B cell (primary cell): ENCODE measurements around the gene BDH2. TPM values are rescaled to one million over a fixed set of nuclear protein-coding genes. Genes with fewer than 3 reads are reported as not detected.

ENCODE experiments used
- ATAC-seq: fragments of 200-7000 bp; cut with Tn5 transposase; one replicate; pipeline ENCODE4 v1.10.0; 2021; ENCODE audit warnings: low read depth, mild to moderate bottlenecking, moderate number of reproducible peaks, moderate library complexity
- CTCF ChIA-PET: fragments of 350-600 bp; sonication (Branson Sonifier 250); formaldehyde crosslinking; loops from one replicate; lab custom pipeline; 2021; ENCODE audit warnings: antibody characterized with exemption, inconsistent platforms; lab: Charles Lee
- POLR2A ChIA-PET: fragments of 350-600 bp; sonication (Branson Sonifier 250); formaldehyde crosslinking; loops from one replicate; lab custom pipeline; 2021; ENCODE audit warnings: antibody characterized with exemption; lab: Charles Lee
- DNase-seq: peaks from one replicate; pipeline ENCODE4 v3.0.0; 2013
- H2AFZ ChIP-seq: 2 replicates; pipeline ENCODE4 v1.6.1; 2012; ENCODE audit warnings: mild to moderate bottlenecking, low read depth, low read length; ENCODE audit not compliant: insufficient read depth, poor library complexity, severe bottlenecking
- H3K27ac ChIP-seq, 2 donors: 1 replicate in 1 of 2; 2 replicates in 1 of 2; pipeline ENCODE4 v1.5.1; 2012 to 2013; ENCODE audit warnings: low read length in 2 of 2, mild to moderate bottlenecking in 2 of 2, moderate library complexity in 1 of 2
- H3K27me3 ChIP-seq, 4 experiments: fragments of 200-600 bp in 1 of 4; sonication (generic) in 1 of 4; replicated peaks in 1 of 4; 1 replicate in 2 of 4; 2 replicates in 2 of 4; pipeline versions ENCODE4 v1.6.1 to v1.7.0; 2013 to 2016; ENCODE audit warnings: low read length in 3 of 4, mild to moderate bottlenecking in 2 of 4, mixed read lengths in 1 of 4, moderate library complexity in 1 of 4; ENCODE audit not compliant: insufficient read depth in 4 of 4, control insufficient read depth in 3 of 4; ENCODE audit errors: control extremely low read depth in 1 of 4
- H3K36me3 ChIP-seq, 2 experiments: replicated peaks in 1 of 2; 1 replicate in 1 of 2; 2 replicates in 1 of 2; pipeline versions ENCODE4 v1.6.1 to v1.7.1; 2013; ENCODE audit warnings: low read length in 1 of 2; ENCODE audit not compliant: insufficient read depth in 2 of 2, control insufficient read depth in 1 of 2; ENCODE audit errors: control extremely low read depth in 1 of 2, extremely low read depth in 1 of 2
- H3K4me1 ChIP-seq, 2 donors: fragments of 200-600 bp in 1 of 2; sonication (generic) in 1 of 2; 1 replicate in 1 of 2; 2 replicates in 1 of 2; pipeline versions ENCODE4 v1.5.1 to v1.6.1; 2013 to 2017; ENCODE audit warnings: low read length in 2 of 2; ENCODE audit not compliant: control insufficient read depth in 2 of 2, insufficient read depth in 2 of 2
- H3K4me2 ChIP-seq: replicated peaks from 2 replicates; pipeline ENCODE3; 2012; ENCODE audit warnings: mild to moderate bottlenecking, low read depth, low read length; ENCODE audit not compliant: poor library complexity, severe bottlenecking
- H3K4me3 ChIP-seq, 5 experiments: fragments of 200-600 bp in 1 of 5; sonication (generic) in 1 of 5; 1 replicate in 3 of 5; 2 replicates in 2 of 5; pipeline versions ENCODE4 v1.5.1 to v1.7.0; 2011 to 2016; ENCODE audit warnings: low read length in 4 of 5, mild to moderate bottlenecking in 4 of 5, low read depth in 2 of 5, control low read depth in 1 of 5, moderate library complexity in 1 of 5; ENCODE audit not compliant: insufficient read depth in 1 of 5; ENCODE audit errors: control extremely low read depth in 1 of 5, extremely low read depth in 1 of 5
- H3K79me2 ChIP-seq: fragments of 200-600 bp; sonication (generic); one replicate; pipeline ENCODE4 v1.6.0; 2016; ENCODE audit warnings: low read length; ENCODE audit not compliant: control insufficient read depth, insufficient read depth
- H3K9ac ChIP-seq: fragments of 200-600 bp; sonication (generic); 2 replicates; pipeline ENCODE4 v1.6.1; 2017; ENCODE audit warnings: mild to moderate bottlenecking, low read length, moderate library complexity
- H3K9me3 ChIP-seq, 3 donors: one replicate each; pipeline versions ENCODE4 v1.6.1 to v1.7.1; 2013; ENCODE audit warnings: low read length in 2 of 3; ENCODE audit not compliant: control insufficient read depth in 2 of 3, insufficient read depth in 1 of 3; ENCODE audit errors: control extremely low read depth in 1 of 3
- H4K20me1 ChIP-seq: 2 replicates; pipeline ENCODE4 v1.6.0; 2012; ENCODE audit warnings: mild to moderate bottlenecking, low read length; ENCODE audit not compliant: insufficient read depth, control insufficient read depth, poor library complexity, severe bottlenecking
- H3K27ac Mint-ChIP-seq: one replicate; pipeline ENCODE4 v1.8.0; 2021; ENCODE audit warnings: mixed read lengths
- H3K27me3 Mint-ChIP-seq: one replicate; pipeline ENCODE4 v1.8.0; 2021; ENCODE audit warnings: mixed read lengths
- H3K4me1 Mint-ChIP-seq: one replicate; pipeline ENCODE4 v1.8.0; 2021; ENCODE audit warnings: mixed read lengths
- H3K4me3 Mint-ChIP-seq: one replicate; pipeline ENCODE4 v1.8.0; 2021; ENCODE audit warnings: mixed read lengths
- H3K9me3 Mint-ChIP-seq: one replicate; pipeline ENCODE4 v1.8.0; 2022; ENCODE audit warnings: mixed read lengths; ENCODE audit not compliant: insufficient read depth
- EZH2 ChIP-seq: IDR thresholded peaks from 2 replicates; pipeline ENCODE4 v1.6.1; 2012; ENCODE audit warnings: borderline replicate concordance, low read depth, mild to moderate bottlenecking, moderate library complexity, low read length; ENCODE audit not compliant: insufficient read depth, poor library complexity, severe bottlenecking
- WGBS: methylation state at CpG from one replicate; pipeline ENCODE4 v1.1.5; 2013; ENCODE audit warnings: missing lambda C conversion rate; ENCODE audit not compliant: insufficient coverage; 5-methylcytosine and 5-hydroxymethylcytosine counted together
- intact Hi-C: fragments of 100-400 bp; cut with micrococcal nuclease; formaldehyde crosslinking; loops from one replicate; pipeline ENCODE4 v1.10.0; 2022
- polyA plus RNA-seq: library from polyadenylated mRNA; depleted of rRNA; stranded (reverse); fragments of >200 nt; gene quantifications from 2 replicates; pipeline ENCODE4 v1.2.3, GENCODE V29; 2012
- total RNA-seq, 2 donors: library from RNA; stranded (reverse); fragments of 120-200 nt in 1 of 2; gene quantifications; 1 replicate in 1 of 2; 2 replicates in 1 of 2; pipeline versions ENCODE4 v1.2.3 to v1.2.4, GENCODE V29; 2013 to 2022
- TF ChIP-seq, protein P1 (sequence below): fragments of 200-600 bp; IDR thresholded peaks from one replicate; pipeline ENCODE4 v1.8.0; 2022; ENCODE audit warnings: antibody characterized with exemption, mild to moderate bottlenecking

The BDH2 gene
- total and polyA plus RNA-seq, 2 donors (not counting 1 experiment from before 2014, with no cell fraction given), result 8.8 to 9.1 TPM

DNA sequence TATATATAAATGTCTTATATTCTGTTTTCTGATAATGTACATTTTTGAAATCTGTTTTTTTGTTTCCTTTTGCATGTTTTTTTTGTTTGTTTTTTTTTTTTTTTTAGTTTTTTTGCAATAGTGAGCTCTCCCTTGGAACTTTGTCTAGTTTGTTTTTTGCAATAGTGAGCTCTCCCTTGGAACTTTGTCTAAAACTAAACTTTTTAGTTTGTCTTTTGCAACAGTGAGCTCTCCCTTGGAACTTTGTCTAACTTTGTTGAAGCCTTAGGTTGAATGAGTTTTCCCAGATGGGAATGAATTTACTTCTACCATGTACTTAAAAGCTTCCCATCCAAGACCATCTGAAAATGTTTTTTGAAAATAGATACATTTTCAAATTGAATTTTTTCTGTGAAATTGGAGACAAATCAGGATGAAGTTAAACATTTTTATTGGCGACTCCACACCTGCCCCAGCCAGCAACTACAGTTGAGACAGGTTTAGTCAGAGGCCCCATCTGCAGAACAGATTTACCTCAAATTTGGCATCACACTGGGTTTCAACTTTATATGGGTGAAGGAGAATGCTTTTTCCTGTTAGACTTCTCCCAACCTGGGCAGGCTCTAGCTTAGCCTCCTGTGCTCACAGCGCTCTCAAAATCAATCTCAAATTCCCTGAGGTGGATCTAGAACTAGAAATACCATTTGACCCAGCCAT, 39.0 kb downstream of the BDH2 start:
- Histone ChIP-seq H3K4me3 (no peak overlapping the region), H3K79me2 (no peaks in the 10 kb centered on the region), H2AFZ (no peak overlapping the region), H4K20me1 (no peaks in the 10 kb centered on the region), H3K9me3 (peaks cover 0 to 7% (median 1%) of the 10 kb centered on the region in 3 donors), H3K27ac (no peak overlapping the region), H3K36me3 (no peaks in the 10 kb centered on the region), H3K9ac (no peak overlapping the region), H3K27me3 (no peaks in the 10 kb centered on the region), H3K4me2 (no peak overlapping the region), H3K4me1 (no peaks in the 10 kb centered on the region)
- ChIA-PET POLR2A (no interaction called here), CTCF (interaction anchor here (1.6 kb wide), 1 partner anchor 34 kb away, joined by 3 read pairs; no protein-coding TSS in a partner anchor)
- TF ChIP-seq EZH2, result no peak
- TF ChIP-seq, protein P1, sequence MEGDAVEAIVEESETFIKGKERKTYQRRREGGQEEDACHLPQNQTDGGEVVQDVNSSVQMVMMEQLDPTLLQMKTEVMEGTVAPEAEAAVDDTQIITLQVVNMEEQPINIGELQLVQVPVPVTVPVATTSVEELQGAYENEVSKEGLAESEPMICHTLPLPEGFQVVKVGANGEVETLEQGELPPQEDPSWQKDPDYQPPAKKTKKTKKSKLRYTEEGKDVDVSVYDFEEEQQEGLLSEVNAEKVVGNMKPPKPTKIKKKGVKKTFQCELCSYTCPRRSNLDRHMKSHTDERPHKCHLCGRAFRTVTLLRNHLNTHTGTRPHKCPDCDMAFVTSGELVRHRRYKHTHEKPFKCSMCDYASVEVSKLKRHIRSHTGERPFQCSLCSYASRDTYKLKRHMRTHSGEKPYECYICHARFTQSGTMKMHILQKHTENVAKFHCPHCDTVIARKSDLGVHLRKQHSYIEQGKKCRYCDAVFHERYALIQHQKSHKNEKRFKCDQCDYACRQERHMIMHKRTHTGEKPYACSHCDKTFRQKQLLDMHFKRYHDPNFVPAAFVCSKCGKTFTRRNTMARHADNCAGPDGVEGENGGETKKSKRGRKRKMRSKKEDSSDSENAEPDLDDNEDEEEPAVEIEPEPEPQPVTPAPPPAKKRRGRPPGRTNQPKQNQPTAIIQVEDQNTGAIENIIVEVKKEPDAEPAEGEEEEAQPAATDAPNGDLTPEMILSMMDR, result no peak
- H3K4me3 Mint-ChIP-seq, result no peak overlapping the region
- no peak overlapping the region for H3K27ac Mint-ChIP-seq
- intact Hi-C loops, result no loop called here
- no peaks in the 10 kb centered on the region for H3K27me3 Mint-ChIP-seq
- no peak for ATAC-seq
- DNase-seq, result no peak
- no peaks in the 10 kb centered on the region for H3K9me3 Mint-ChIP-seq
- H3K4me1 Mint-ChIP-seq, result no peaks in the 10 kb centered on the region
- WGBS, result 100% methylated on average over 1 of the region's 2 CpGs

- Mint-ChIP-seq H3K27ac (no peak overlapping the region), H3K9me3 (no peaks in the 10 kb centered on the region), H3K4me3 (no peak overlapping the region), H3K4me1 (no peaks in the 10 kb centered on the region), H3K27me3 (no peaks in the 10 kb centered on the region)
- H3K4me2 ChIP-seq, result no peak overlapping the region
- H3K79me2 ChIP-seq, result no peaks in the 10 kb centered on the region
- no peak for DNase-seq
- H2AFZ ChIP-seq, result no peak overlapping the region
- H3K36me3 ChIP-seq, result no peaks in the 10 kb centered on the region
- intact Hi-C loops, result no loop called here
- H3K4me1 ChIP-seq, result no peaks in the 10 kb centered on the region
- H3K9ac ChIP-seq, result no peak overlapping the region
- no peak for ATAC-seq
- H3K27ac ChIP-seq, result no peak overlapping the region
- no peaks in the 10 kb centered on the region for H3K27me3 ChIP-seq
- no peak for TF ChIP-seq EZH2
- TF ChIP-seq, protein P1, result no peak
- no peak overlapping the region for H3K4me3 ChIP-seq
- POLR2A ChIA-PET, result no interaction called here
- H4K20me1 ChIP-seq, result no peaks in the 10 kb centered on the region
- 100% methylated on average over 1 of the region's 3 CpGs for WGBS
- CTCF ChIA-PET, result no interaction called here
- peaks cover 0 to 7% (median 1%) of the 10 kb centered on the region in 3 donors for H3K9me3 ChIP-seq
Observed at GRCh38 chr4:103054030-103054429, 45.6 kb downstream of the BDH2 start.
